ENCODE data around the gene MYO1G. TPM values are rescaled to one million over a fixed set of nuclear protein-coding genes. Genes with fewer than 3 reads are reported as not detected.

The MYO1G gene
- total and polyA plus RNA-seq, 2 experiments from 2014 or later, result 0.03 TPM; not detected in 1

DNA sequence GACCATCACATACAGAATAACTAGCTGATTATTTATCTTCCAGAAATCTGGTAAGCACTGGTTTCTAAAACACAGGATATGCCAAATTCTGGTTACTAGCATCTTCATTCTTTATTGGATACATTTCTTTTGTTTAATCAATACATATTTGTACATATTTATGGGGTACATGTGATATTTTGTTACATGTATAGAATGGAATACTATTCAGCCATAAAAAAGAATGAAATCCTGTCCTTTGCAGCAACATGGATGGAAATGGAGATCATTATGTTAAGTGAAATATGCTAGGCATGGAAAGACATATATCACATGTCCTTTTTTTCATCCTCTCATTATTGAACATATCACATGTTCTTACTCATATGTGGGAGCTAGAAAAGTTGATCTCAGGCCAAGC lies 60.8 kb downstream of the MYO1G start:
- Histone ChIP-seq H4K20me1 (ENCODE audit: insufficient read depth, poor library complexity, severe bottlenecking) (no peaks in the 10 kb centered on the region), H3K4me2 (no peak overlapping the region), H3K36me3 (replicated peaks; ENCODE audit: insufficient read depth, low read depth) (no peaks in the 10 kb centered on the region), H3K27ac (no peak overlapping the region), H3K4me3 (no peak overlapping the region), H3K27me3 (no peaks in the 10 kb centered on the region), H3K79me2 (no peaks in the 10 kb centered on the region), H3K9me2 (replicated peaks; ENCODE audit: insufficient read depth) (peaks cover 4% of the 10 kb centered on the region), H3K9me3 (ENCODE audit: low read depth) (no peaks in the 10 kb centered on the region), H2AFZ (no peak overlapping the region), H3K4me1 (ENCODE audit: insufficient read depth) (no peaks in the 10 kb centered on the region)
- no peak for TF ChIP-seq EZH2phosphoT487 (IDR thresholded peaks at IDR 0.05; ENCODE audit: low read depth, severe bottlenecking, unreplicated experiment)
- TF ChIP-seq, protein P1, sequence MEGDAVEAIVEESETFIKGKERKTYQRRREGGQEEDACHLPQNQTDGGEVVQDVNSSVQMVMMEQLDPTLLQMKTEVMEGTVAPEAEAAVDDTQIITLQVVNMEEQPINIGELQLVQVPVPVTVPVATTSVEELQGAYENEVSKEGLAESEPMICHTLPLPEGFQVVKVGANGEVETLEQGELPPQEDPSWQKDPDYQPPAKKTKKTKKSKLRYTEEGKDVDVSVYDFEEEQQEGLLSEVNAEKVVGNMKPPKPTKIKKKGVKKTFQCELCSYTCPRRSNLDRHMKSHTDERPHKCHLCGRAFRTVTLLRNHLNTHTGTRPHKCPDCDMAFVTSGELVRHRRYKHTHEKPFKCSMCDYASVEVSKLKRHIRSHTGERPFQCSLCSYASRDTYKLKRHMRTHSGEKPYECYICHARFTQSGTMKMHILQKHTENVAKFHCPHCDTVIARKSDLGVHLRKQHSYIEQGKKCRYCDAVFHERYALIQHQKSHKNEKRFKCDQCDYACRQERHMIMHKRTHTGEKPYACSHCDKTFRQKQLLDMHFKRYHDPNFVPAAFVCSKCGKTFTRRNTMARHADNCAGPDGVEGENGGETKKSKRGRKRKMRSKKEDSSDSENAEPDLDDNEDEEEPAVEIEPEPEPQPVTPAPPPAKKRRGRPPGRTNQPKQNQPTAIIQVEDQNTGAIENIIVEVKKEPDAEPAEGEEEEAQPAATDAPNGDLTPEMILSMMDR (IDR thresholded peaks at IDR 0.05; ENCODE audit: poor library complexity), result no peak
- TF ChIP-seq EZH2 (IDR thresholded peaks at IDR 0.05; ENCODE audit: borderline replicate concordance), result no peak
- no peak for DNase-seq (ENCODE audit: low spot score)

DNA sequence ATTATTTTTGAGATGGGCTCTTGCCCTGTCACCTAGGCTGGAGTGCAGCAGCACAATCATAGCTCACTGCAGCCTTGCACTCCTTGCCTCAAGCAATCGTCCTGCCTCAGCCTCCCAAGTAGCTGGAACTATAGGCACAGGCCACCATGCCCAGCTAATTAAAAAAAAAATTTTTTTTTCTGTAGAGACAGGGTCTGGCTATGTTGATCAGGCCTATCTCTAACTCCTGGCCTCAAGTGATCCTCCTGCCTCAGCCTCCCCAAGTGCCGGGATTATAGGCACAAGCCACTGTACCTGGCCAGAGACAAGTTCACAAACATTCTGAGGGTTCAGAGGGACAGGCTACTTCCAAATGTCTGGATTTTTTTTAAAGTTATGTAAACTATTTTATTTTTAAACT lies 61.4 kb downstream of the MYO1G start:
- Histone ChIP-seq H3K4me3 (no peak overlapping the region), H3K27ac (no peak overlapping the region), H3K36me3 (replicated peaks; ENCODE audit: insufficient read depth, low read depth) (no peaks in the 10 kb centered on the region), H3K9me2 (replicated peaks; ENCODE audit: insufficient read depth) (peaks cover 4% of the 10 kb centered on the region), H3K4me2 (no peak overlapping the region), H3K9me3 (ENCODE audit: low read depth) (no peaks in the 10 kb centered on the region), H3K79me2 (no peaks in the 10 kb centered on the region), H2AFZ (no peak overlapping the region), H4K20me1 (ENCODE audit: insufficient read depth, poor library complexity, severe bottlenecking) (no peaks in the 10 kb centered on the region), H3K27me3 (no peaks in the 10 kb centered on the region), H3K4me1 (ENCODE audit: insufficient read depth) (no peaks in the 10 kb centered on the region)
- TF ChIP-seq, protein P1 (IDR thresholded peaks at IDR 0.05; ENCODE audit: poor library complexity), result no peak
- TF ChIP-seq EZH2phosphoT487 (IDR thresholded peaks at IDR 0.05; ENCODE audit: low read depth, severe bottlenecking, unreplicated experiment), result no peak
- no peak for TF ChIP-seq EZH2 (IDR thresholded peaks at IDR 0.05; ENCODE audit: borderline replicate concordance)
- 91% methylated on average over 2 of the region's 2 CpGs for WGBS (ENCODE audit: low lambda C conversion rate, missing lambda C conversion rate)
- no peak for DNase-seq (ENCODE audit: low spot score)

DNA sequence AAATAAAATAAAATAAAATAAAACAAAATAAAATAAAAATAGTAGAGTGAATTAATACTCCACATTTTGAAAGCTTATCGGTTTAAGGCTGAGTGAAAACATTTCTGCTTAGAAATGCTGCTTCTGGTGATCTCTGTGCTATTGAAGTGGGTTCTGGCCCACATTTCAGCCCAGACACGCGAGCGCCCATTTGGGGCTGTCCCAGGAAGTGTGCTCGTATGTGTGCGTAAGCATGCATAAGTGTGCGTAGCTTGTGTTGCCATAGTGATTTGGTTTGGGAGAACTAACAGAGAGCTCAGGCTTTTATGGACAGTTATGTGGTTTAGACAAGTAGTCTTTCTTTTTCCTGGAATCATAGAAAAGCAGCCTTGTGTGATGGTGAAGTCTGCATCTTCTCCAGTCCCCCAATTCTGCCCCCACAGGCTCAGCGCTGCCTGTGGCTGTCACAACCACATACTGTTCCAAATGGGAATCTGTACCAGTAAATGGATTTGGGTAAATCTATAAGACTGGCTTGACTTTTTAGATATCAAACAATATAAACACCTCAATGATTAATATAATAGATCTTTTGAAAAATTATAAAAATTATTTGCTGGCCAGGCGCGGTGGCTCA lies 63.7 kb downstream of the MYO1G start:
- Histone ChIP-seq H3K27ac (no peak overlapping the region), H3K9me2 (replicated peaks; ENCODE audit: insufficient read depth) (peaks cover 4% of the 10 kb centered on the region), H3K27me3 (no peaks in the 10 kb centered on the region), H3K9me3 (ENCODE audit: low read depth) (no peaks in the 10 kb centered on the region), H3K4me1 (ENCODE audit: insufficient read depth) (no peaks in the 10 kb centered on the region), H3K4me3 (no peak overlapping the region), H3K4me2 (no peak overlapping the region), H3K36me3 (replicated peaks; ENCODE audit: insufficient read depth, low read depth) (no peaks in the 10 kb centered on the region), H3K79me2 (no peaks in the 10 kb centered on the region), H4K20me1 (ENCODE audit: insufficient read depth, poor library complexity, severe bottlenecking) (no peaks in the 10 kb centered on the region), H2AFZ (no peak overlapping the region)
- no peak for DNase-seq (ENCODE audit: low spot score)
- 83% methylated on average over 10 of the region's 10 CpGs for WGBS (ENCODE audit: low lambda C conversion rate, missing lambda C conversion rate)
- TF ChIP-seq EZH2phosphoT487 (IDR thresholded peaks at IDR 0.05; ENCODE audit: low read depth, severe bottlenecking, unreplicated experiment) (no peak), EZH2 (IDR thresholded peaks at IDR 0.05; ENCODE audit: borderline replicate concordance) (no peak)
- TF ChIP-seq, protein P1 (IDR thresholded peaks at IDR 0.05; ENCODE audit: poor library complexity), result no peak

Measured in hepatocyte (in vitro differentiated cells).